Mucosa of stomach (tissue), 1 donor: ENCODE data around the gene GRK4.
"Not testable (repeated sequence)": the region's sequence is repeated elsewhere in the genome, so short reads cannot be mapped to it uniquely, and the experiment has no call there.

Source experiments
- H3K27me3 ChIP-seq: one replicate; pipeline ENCODE4 v1.7.0; 2013; ENCODE audit warnings: mild to moderate bottlenecking, low read length; ENCODE audit not compliant: control insufficient read depth, insufficient read depth
- H3K36me3 ChIP-seq: one replicate; pipeline ENCODE4 v1.7.0; 2013; ENCODE audit warnings: low read length; ENCODE audit not compliant: control insufficient read depth, insufficient read depth
- H3K4me1 ChIP-seq: one replicate; pipeline ENCODE4 v1.7.0; 2013; ENCODE audit warnings: mild to moderate bottlenecking, low read length; ENCODE audit not compliant: control insufficient read depth, insufficient read depth
- H3K4me3 ChIP-seq: one replicate; pipeline ENCODE4 v1.7.0; 2013; ENCODE audit warnings: low read length
- H3K9ac ChIP-seq: one replicate; pipeline ENCODE4 v1.7.0; 2013; ENCODE audit warnings: mild to moderate bottlenecking, low read length, moderate library complexity
- H3K9me3 ChIP-seq: one replicate; pipeline ENCODE4 v1.7.0; 2013; ENCODE audit warnings: mild to moderate bottlenecking, low read length, moderate library complexity; ENCODE audit not compliant: control insufficient read depth
- donor health status: Pancreatic carcinoma.

GRK4 gene

GRCh38 chr4:2961811-2962441 is 1.4 kb upstream of the GRK4 start:
- H3K4me1 ChIP-seq, result peaks cover 13% of the 10 kb centered on the region

GRCh38 chr4:2962614-2963174 is 677 bp upstream of the GRK4 start:
- peak overlapping the region; percentile 83 for H3K9ac ChIP-seq
- H3K36me3 ChIP-seq, result no peaks in the 10 kb centered on the region
- H3K9me3 ChIP-seq, result no peaks in the 10 kb centered on the region
- H3K27me3 ChIP-seq, result no peaks in the 10 kb centered on the region
- H3K4me3 ChIP-seq, result peak overlapping the region; percentile 67
- peaks cover 13% of the 10 kb centered on the region for H3K4me1 ChIP-seq

More at GRCh38 chr4:2961811-2962441, 1.4 kb upstream of the GRK4 start:
- H3K36me3 ChIP-seq, result no peaks in the 10 kb centered on the region
- H3K27me3 ChIP-seq, result no peaks in the 10 kb centered on the region
- H3K9me3 ChIP-seq, result no peaks in the 10 kb centered on the region
- H3K4me3 ChIP-seq, result peak overlapping the region; percentile 67
- H3K9ac ChIP-seq, result peak overlapping the region; percentile 83

GRCh38 chr4:2963966-2964471 is 648 bp downstream of the GRK4 start:
- Histone ChIP-seq H3K4me3 (peak overlapping the region; percentile 67), H3K36me3 (no peaks in the 10 kb centered on the region), H3K9me3 (no peaks in the 10 kb centered on the region), H3K27me3 (no peaks in the 10 kb centered on the region), H3K4me1 (peaks cover 13% of the 10 kb centered on the region), H3K9ac (peak overlapping the region; percentile 55)

- Histone ChIP-seq H3K36me3 (no peaks in the 10 kb centered on the region), H3K4me1 (peaks cover 13% of the 10 kb centered on the region), H3K27me3 (no peaks in the 10 kb centered on the region), H3K9ac (no peak overlapping the region), H3K4me3 (no peak overlapping the region), H3K9me3 (no peaks in the 10 kb centered on the region)
Measured at GRCh38 chr4:2964706-2965258, 1.4 kb downstream of the GRK4 start.

GRCh38 chr4:2965262-2965661 is 1.9 kb downstream of the GRK4 start:
- Histone ChIP-seq H3K27me3 (no peaks in the 10 kb centered on the region), H3K4me1 (peaks cover 13% of the 10 kb centered on the region), H3K9ac (no peak overlapping the region), H3K9me3 (no peaks in the 10 kb centered on the region), H3K4me3 (no peak overlapping the region), H3K36me3 (no peaks in the 10 kb centered on the region)

GRCh38 chr4:2968381-2968780 is 5.0 kb downstream of the GRK4 start:
- H3K4me1 ChIP-seq, result no peaks in the 10 kb centered on the region

GRCh38 chr4:2971275-2971674 is 7.9 kb downstream of the GRK4 start:
- no peaks in the 10 kb centered on the region for H3K27me3 ChIP-seq
- no peaks in the 10 kb centered on the region for H3K36me3 ChIP-seq
- H3K9ac ChIP-seq, result no peak overlapping the region
- no peaks in the 10 kb centered on the region for H3K9me3 ChIP-seq
- H3K4me1 ChIP-seq, result no peaks in the 10 kb centered on the region
- no peak overlapping the region for H3K4me3 ChIP-seq

More at GRCh38 chr4:2968381-2968780, 5.0 kb downstream of the GRK4 start:
- Histone ChIP-seq H3K36me3 (no peaks in the 10 kb centered on the region), H3K9ac (no peak overlapping the region), H3K27me3 (no peaks in the 10 kb centered on the region), H3K4me3 (no peak overlapping the region), H3K9me3 (no peaks in the 10 kb centered on the region)

- Histone ChIP-seq H3K4me1 (no peaks in the 10 kb centered on the region), H3K27me3 (no peaks in the 10 kb centered on the region), H3K4me3 (no peak overlapping the region), H3K9ac (no peak overlapping the region), H3K9me3 (no peaks in the 10 kb centered on the region), H3K36me3 (no peaks in the 10 kb centered on the region)
Measured at GRCh38 chr4:2977211-2978088, 14.1 kb downstream of the GRK4 start.

- Histone ChIP-seq H3K27me3 (no peaks in the 10 kb centered on the region), H3K4me1 (no peaks in the 10 kb centered on the region), H3K9ac (no peak overlapping the region), H3K4me3 (no peak overlapping the region), H3K36me3 (no peaks in the 10 kb centered on the region), H3K9me3 (no peaks in the 10 kb centered on the region)
Measured at GRCh38 chr4:2981256-2981819, 18.0 kb downstream of the GRK4 start.

GRCh38 chr4:2982012-2982411 is 18.6 kb downstream of the GRK4 start:
- Histone ChIP-seq H3K4me1 (no peaks in the 10 kb centered on the region), H3K4me3 (no peak overlapping the region), H3K27me3 (no peaks in the 10 kb centered on the region), H3K9ac (no peak overlapping the region), H3K9me3 (no peaks in the 10 kb centered on the region), H3K36me3 (no peaks in the 10 kb centered on the region)

GRCh38 chr4:2983715-2984114 is 20.3 kb downstream of the GRK4 start:
- not testable (repeated sequence) for H3K27me3 ChIP-seq, H3K4me3 ChIP-seq, H3K4me1 ChIP-seq, H3K9ac ChIP-seq, H3K9me3 ChIP-seq, H3K36me3 ChIP-seq
